SHP77 (cell line): ENCODE results near the gene ACP6.
"Not testable (repeated sequence)": the region's sequence is repeated elsewhere in the genome, so short reads cannot be mapped to it uniquely, and the experiment has no call there.

Experiments
- DNase-seq, 2 experiments: peaks; one replicate each; lab custom pipeline; 2025; lab: John Stamatoyannopoulos, UW

The ACP6 gene

GRCh38 chr1:147670319-147671001, at the start of gene ACP6:
Gene ACP6, minus strand, starts transcription at chr1:147670524. Its CDS starts 476 bp downstream, at chr1:147670048.
- DNase-seq = peak; percentile 99 to 100

- DNase-seq = no peak
Measured at GRCh38 chr1:147719711-147720225, 49.4 kb upstream of the ACP6 start.

DNA sequence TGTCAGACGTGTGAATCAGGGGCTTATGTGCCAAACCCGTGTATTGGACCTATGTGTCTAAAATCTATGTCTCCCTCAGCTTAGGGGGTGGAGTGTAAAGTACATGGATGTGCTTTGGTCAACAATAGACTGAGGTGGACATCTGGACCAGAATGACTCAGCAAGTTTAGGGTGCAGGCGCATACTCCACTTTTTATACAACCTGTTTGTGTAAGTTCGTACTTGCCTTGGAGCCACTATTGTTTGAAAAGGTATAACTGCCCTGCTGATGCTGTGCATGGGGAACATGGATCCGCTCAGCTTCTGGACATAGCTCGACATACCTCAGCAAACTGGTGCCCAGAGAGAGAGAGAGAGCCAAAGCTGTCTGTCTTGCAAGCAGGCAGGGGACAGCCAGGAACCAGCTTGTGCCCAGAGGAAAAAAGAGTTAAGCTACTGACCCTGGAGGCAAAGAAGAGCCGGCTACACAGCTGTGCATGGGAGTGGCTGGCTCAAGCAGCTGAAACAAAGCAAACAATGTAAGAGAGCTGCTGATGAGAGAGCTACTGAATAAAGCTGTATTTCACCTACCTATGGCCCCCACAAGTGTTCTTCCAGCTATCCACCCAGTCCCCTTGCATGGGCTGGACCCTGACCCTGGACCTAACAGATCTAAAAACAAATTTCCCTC, 48.8 kb upstream of the ACP6 start:
- DNase-seq = peak; percentile 39 to 43

DNA sequence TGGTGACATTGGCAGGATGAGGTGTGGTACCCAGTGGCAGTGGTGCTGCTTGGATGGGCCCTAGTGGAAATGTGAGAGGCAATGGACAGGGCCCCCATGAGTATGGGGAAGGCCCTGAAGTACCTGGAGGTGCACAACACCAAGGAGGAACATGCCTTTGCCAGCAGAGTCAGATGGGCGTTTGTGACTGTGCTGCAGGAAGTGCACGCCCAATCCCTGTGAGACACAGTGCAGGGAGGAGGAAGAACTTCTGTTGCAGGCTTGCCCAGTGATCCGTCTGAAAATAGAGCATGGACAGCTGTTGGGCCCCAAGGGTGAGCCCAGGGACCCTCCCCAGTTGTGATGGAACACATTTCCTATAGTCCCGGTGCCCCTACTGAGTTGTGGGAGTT, 47.4 kb upstream of the ACP6 start:
- DNase-seq = no peak

DNA sequence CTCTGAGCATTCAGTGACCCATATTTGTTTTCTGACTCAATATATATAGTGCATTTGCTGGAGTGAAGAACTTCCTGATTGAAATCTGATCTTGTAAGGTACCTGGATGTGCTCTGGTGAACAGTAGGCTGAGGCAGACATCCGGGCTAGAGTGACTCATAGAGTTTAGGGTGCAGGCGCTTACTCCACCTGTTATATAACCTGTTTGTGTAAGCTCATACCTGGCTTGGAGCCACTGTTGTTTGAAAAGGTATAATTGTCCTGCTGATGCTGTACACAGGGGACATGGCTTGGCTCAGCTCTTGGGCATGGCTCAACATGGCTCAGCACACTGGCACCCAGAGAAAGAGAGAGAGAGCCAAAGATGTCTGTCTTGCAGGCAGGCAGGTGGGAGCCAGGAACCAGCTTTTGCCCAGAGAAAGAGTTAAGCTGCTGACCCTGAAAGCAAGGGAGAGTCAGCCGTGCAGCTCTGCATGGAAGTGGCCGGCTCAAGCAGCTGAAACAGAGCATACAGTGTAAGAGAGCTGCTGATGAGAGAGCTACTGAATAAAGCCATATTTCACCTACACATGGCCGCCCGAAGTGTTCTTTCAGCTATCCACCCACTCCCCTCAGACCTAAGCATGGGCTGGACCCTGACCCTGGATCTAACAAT, 46.9 kb upstream of the ACP6 start:
- DNase-seq = no peak

GRCh38 chr1:147712605-147713004, 42.3 kb upstream of the ACP6 start:
- DNase-seq = no peak

GRCh38 chr1:147700042-147701006, 30.0 kb upstream of the ACP6 start:
- DNase-seq = peak; percentile 75 to 85

- no peak for DNase-seq
Measured at GRCh38 chr1:147699686-147700041, 29.3 kb upstream of the ACP6 start.

GRCh38 chr1:147683163-147683763, 12.9 kb upstream of the ACP6 start:
- DNase-seq = no peak

DNA sequence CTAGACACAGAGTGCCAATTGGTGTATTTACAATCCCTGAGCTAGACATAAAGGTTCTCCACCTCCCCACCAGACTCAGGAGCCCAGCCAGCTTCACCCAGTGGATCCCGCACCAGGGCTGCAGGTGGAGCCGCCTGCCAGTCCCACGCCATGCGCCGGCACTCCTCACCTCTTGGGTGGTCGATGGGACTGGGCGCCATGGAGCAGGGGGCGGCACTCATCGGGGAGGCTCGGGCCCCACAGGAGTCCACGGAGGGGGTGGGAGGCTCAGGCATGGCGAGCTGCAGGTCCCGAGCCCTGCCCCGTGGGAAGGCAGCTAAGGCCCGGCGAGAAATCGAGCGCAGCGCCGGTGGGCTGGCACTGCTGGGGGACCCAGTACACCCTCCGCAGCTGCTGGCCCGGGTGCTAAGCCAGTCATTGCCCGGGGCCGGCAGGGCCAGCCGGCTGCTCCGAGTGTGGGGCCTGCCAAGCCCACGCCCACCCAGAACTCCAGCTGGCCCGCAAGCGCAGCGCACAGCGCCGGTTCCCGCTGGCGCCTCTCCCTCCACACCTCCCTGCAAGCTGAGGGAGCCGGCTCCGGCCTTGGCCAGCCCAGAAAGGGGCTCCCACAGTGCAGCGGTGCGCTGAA, 10.4 kb upstream of the ACP6 start:
- not testable (repeated sequence) for DNase-seq

- not testable (repeated sequence) for DNase-seq
Measured at GRCh38 chr1:147677681-147678080, 7.4 kb upstream of the ACP6 start.

GRCh38 chr1:147676311-147677085, 6.2 kb upstream of the ACP6 start:
- no peak for DNase-seq

- DNase-seq = no peak
Measured at GRCh38 chr1:147673816-147674215, 3.5 kb upstream of the ACP6 start.

GRCh38 chr1:147673406-147673805, 3.1 kb upstream of the ACP6 start:
- no peak for DNase-seq

DNA sequence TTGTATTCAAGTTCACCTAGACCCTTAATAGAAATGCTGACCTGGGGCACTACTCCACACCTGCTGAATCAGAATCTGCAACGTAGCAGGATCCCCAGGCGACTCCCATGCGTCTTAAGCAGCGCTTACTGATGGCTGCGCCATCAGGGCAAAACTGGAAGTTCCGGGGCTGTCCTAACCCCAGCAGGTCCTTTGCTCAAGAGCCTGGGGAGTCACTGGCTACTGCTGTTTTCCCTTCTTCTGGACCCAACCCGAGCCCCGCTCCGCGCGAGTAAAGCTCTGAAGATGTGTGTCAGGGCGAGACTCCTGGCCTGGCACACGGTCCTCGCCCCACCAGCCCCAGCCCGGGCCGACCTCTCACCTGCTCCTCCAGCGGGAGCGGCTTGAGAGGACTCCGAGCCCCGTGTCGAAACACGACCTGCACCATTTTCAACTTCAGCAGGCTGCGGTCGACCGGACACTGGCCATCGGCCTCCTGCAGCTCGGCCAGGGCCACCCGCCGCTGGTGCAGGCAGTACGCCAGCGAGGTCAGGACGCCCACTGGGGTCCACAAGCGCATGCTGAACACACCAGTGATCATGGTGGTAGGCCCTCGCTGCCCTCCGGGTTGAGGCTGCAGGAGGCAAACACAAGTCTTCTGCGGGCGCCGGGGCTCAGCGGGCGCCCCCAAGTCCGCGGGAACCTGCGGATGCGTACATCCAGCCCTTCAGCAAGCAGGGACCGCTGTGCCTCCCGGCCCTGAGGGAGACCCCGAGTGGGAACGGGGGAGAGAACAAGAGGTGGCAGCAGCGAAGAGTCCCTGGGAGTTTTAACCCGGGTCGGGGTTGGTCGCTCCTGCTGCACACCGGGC, 630 bp downstream of the ACP6 start:
- DNase-seq = peak; percentile 76 to 84

GRCh38 chr1:147665521-147665920, 4.8 kb downstream of the ACP6 start:
- DNase-seq = peak in 1 of 2 experiments; percentile 3

GRCh38 chr1:147664206-147664605, 6.1 kb downstream of the ACP6 start:
- no peak for DNase-seq

GRCh38 chr1:147654511-147654910, 15.8 kb downstream of the ACP6 start:
- no peak for DNase-seq

- no peak for DNase-seq
Measured at GRCh38 chr1:147652306-147652705, 18.0 kb downstream of the ACP6 start.
